ENCODE results near the gene MATN3.
A peak's percentile ranks its signal among the peaks of the same experiment; 100 is the strongest.

DNA sequence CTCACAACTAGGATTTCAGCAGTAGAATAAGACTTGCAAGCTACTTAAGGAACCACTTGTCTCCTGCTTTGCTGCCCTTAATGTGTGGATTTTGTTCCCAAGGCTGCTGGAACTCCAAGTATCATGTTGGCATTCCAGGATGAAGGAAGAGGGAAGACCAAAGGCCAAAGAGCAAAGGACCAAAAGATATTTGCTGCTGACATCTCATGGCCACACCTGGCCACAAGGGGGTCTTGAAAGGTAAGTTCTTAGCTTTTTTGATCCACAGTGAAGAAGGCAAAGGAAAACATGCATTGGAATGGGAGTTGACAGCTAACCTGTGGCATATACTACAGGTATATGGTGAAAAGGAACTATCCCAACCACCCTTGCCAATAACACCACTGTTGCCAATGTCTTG lies 3.9 kb upstream of the MATN3 start:
- TF ChIP-seq, protein P1, sequence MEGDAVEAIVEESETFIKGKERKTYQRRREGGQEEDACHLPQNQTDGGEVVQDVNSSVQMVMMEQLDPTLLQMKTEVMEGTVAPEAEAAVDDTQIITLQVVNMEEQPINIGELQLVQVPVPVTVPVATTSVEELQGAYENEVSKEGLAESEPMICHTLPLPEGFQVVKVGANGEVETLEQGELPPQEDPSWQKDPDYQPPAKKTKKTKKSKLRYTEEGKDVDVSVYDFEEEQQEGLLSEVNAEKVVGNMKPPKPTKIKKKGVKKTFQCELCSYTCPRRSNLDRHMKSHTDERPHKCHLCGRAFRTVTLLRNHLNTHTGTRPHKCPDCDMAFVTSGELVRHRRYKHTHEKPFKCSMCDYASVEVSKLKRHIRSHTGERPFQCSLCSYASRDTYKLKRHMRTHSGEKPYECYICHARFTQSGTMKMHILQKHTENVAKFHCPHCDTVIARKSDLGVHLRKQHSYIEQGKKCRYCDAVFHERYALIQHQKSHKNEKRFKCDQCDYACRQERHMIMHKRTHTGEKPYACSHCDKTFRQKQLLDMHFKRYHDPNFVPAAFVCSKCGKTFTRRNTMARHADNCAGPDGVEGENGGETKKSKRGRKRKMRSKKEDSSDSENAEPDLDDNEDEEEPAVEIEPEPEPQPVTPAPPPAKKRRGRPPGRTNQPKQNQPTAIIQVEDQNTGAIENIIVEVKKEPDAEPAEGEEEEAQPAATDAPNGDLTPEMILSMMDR (IDR thresholded peaks at IDR 0.05), result peak; percentile 11
- no peak for TF ChIP-seq EZH2 (IDR thresholded peaks at IDR 0.05)
